22Rv1 (cell line): ENCODE results near the gene MPRIP.

Experiments used
- H3K27ac ChIP-seq: fragments of 450-650 bp; 2 replicates; pipeline ENCODE4 v1.5.1; 2017
- ZFX ChIP-seq: fragments of 450-650 bp; IDR thresholded peaks from 2 replicates; pipeline ENCODE4 v1.6.1; 2017; ENCODE audit warnings: antibody characterized with exemption, borderline replicate concordance
- TF ChIP-seq, protein P1 (sequence below): fragments of 450-650 bp; IDR thresholded peaks from 2 replicates; pipeline ENCODE4 v1.5.1; 2017; ENCODE audit warnings: mild to moderate bottlenecking

Gene MPRIP

DNA sequence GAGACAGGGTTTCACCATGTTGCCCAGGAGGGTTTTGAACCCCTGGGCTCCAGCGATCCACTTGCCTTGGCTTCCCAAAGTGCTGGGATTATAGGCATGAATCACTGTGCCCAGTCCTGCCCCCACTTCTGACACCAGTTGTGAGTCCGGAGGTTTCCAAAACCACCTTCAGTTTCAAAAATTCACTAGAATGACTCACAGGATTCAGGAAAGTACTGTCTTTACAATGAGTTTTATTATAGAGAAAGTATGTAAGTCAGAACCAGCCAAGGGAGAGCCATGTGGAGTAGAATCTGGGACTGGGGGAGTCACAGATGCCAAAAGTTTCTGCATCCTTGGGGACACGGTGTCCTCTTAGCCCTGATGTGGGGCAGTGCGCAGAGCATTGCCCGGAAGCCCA lies 108.8 kb downstream of the MPRIP start:
- TF ChIP-seq ZFX, result no peak
- TF ChIP-seq, protein P1, sequence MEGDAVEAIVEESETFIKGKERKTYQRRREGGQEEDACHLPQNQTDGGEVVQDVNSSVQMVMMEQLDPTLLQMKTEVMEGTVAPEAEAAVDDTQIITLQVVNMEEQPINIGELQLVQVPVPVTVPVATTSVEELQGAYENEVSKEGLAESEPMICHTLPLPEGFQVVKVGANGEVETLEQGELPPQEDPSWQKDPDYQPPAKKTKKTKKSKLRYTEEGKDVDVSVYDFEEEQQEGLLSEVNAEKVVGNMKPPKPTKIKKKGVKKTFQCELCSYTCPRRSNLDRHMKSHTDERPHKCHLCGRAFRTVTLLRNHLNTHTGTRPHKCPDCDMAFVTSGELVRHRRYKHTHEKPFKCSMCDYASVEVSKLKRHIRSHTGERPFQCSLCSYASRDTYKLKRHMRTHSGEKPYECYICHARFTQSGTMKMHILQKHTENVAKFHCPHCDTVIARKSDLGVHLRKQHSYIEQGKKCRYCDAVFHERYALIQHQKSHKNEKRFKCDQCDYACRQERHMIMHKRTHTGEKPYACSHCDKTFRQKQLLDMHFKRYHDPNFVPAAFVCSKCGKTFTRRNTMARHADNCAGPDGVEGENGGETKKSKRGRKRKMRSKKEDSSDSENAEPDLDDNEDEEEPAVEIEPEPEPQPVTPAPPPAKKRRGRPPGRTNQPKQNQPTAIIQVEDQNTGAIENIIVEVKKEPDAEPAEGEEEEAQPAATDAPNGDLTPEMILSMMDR, result no peak
- H3K27ac ChIP-seq, result no peak overlapping the region

DNA sequence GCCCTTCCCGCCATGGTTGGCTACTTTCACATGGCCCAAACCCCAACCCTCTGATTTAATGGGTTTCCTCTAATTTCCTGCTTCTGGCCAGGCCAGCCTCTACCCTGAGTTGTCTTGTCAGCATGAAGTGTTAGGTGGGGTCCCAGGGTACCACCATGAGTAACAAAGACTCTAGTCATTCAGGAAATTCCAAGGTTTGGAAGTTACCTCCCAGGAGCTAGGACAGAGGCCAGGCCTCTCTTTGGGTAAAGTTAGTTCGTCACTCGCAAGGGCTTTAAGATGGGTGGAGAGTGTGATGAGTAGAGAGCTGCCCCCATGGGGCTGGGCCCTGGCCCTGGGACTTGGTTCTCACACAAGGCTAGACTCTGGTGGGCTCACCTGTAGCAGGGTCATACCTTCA lies 109.3 kb downstream of the MPRIP start:
- no peak overlapping the region for H3K27ac ChIP-seq
- no peak for TF ChIP-seq ZFX
- TF ChIP-seq, protein P1, result no peak

GRCh38 chr17:17151962-17152361 lies 109.7 kb downstream of the MPRIP start:
- H3K27ac ChIP-seq, result no peak overlapping the region
- TF ChIP-seq ZFX, result no peak
- TF ChIP-seq, protein P1, result no peak

DNA sequence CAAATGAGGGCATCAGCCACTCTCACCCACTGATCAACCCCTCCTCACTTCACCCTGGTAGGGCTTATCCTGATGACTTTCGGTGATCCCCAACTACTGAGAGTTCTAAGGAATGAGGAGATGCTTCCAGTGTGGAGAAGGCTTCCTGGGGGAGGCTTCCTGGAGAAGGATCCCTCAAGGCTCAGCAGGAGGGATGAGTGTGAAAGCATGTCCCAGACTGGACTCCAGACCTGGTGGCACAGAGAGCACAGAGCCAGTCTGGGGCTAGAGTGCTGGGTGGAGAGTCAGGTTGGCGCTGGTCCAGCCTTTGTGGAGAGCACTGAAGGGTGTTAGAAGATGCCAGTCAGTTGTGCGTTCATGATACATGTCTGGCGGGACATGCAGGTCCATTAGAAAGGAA lies 110.1 kb downstream of the MPRIP start:
- TF ChIP-seq, protein P1, result no peak
- TF ChIP-seq ZFX, result no peak

DNA sequence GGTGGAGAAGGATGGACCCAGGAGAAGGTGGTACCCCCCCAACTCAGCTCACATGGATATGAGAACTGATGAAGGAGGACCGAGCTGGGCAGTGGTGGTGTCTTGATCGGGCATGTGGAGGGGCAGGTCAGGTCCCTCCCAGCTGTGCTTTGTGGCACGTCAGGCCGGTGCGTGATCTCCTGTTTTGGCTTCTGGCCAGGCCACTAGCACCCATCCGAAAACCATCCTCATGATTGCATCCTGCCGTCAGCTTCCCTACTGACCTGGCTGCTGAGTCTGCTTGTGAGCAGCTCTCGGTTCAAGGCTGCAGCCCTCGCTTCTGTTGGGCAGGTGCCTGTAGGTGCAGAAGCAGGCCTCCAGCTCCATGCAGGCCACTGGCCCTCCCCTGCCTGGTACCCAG lies 110.8 kb downstream of the MPRIP start:
- TF ChIP-seq, protein P1, result no peak
- no peak for TF ChIP-seq ZFX
- H3K27ac ChIP-seq, result no peak overlapping the region

More for the DNA sequence above, 110.1 kb downstream of the MPRIP start:
- no peak overlapping the region for H3K27ac ChIP-seq

DNA sequence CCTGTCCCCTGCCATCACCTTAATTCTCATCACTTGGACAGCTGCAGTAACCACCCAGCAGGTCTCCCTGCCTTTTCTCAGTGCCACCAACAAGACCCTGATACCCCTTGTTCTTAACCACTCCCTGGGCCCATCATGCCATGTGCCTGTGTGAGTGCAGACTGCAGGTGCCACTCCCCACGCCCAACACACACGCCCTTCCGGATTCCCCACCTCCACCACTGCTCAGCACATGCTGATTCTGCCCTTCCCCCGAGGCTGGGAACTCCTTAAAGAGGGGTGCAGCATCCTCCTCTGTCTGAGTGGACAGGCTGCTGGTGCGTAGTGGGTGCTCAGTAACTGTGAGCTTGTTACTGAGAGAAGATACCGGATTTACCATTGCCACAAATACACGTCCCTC lies 111.5 kb downstream of the MPRIP start:
- no peak overlapping the region for H3K27ac ChIP-seq
- no peak for TF ChIP-seq ZFX
- TF ChIP-seq, protein P1, result no peak

- TF ChIP-seq, protein P1, result no peak
- TF ChIP-seq ZFX, result no peak
- H3K27ac ChIP-seq, result no peak overlapping the region
Observed at GRCh38 chr17:17154556-17154955, 112.3 kb downstream of the MPRIP start.
